ENCODE measurements around the gene SLC8A1.

The SLC8A1 gene

GRCh38 chr2:40244675-40245074 is 207.2 kb downstream of the SLC8A1 start:
- no peak for TF ChIP-seq GABPA (IDR thresholded peaks at IDR 0.05; ENCODE audit: low read depth)
- peak; percentile 32 for TF ChIP-seq CTCF (IDR thresholded peaks at IDR 0.05; ENCODE audit: insufficient read depth, low read length)
- Histone ChIP-seq H3K27me3 (ENCODE audit: insufficient read depth, poor library complexity, severe bottlenecking) (no peaks in the 10 kb centered on the region), H3K27ac (replicated peaks) (no peak overlapping the region), H3K4me3 (replicated peaks; ENCODE audit: insufficient read depth, low read length) (no peak overlapping the region)
- peak; percentile 8 to 59 for DNase-seq (ENCODE audit: low read depth in 1 of 2, low spot score in 1 of 2)

- DNase-seq (ENCODE audit: low read depth in 1 of 2, low spot score in 1 of 2) = no peak
- H3K27ac ChIP-seq (replicated peaks) = no peak overlapping the region
- no peaks in the 10 kb centered on the region for H3K27me3 ChIP-seq (ENCODE audit: insufficient read depth, poor library complexity, severe bottlenecking)
- H3K4me3 ChIP-seq (replicated peaks; ENCODE audit: insufficient read depth, low read length) = no peak overlapping the region
- TF ChIP-seq POLR2AphosphoS5 (IDR thresholded peaks at IDR 0.05; ENCODE audit: low read depth) = no peak
- TF ChIP-seq SPI1 (IDR thresholded peaks at IDR 0.05; ENCODE audit: borderline replicate concordance, low read depth) = no peak
- TF ChIP-seq CTCF (IDR thresholded peaks at IDR 0.05; ENCODE audit: insufficient read depth, low read length) = no peak
- no peak for TF ChIP-seq REST (IDR thresholded peaks at IDR 0.05; ENCODE audit: insufficient replicate concordance, low read depth)
- no peak for TF ChIP-seq GABPA (IDR thresholded peaks at IDR 0.05; ENCODE audit: low read depth)
Measured at GRCh38 chr2:40244251-40244650, 207.6 kb downstream of the SLC8A1 start.

GRCh38 chr2:40243581-40244187 is 208.2 kb downstream of the SLC8A1 start:
- H3K27me3 ChIP-seq (ENCODE audit: insufficient read depth, poor library complexity, severe bottlenecking) = no peaks in the 10 kb centered on the region
- no peak for DNase-seq (ENCODE audit: low read depth in 1 of 2, low spot score in 1 of 2)
- no peak overlapping the region for H3K27ac ChIP-seq (replicated peaks)
- no peak for TF ChIP-seq REST (IDR thresholded peaks at IDR 0.05; ENCODE audit: insufficient replicate concordance, low read depth)
- no peak for TF ChIP-seq GABPA (IDR thresholded peaks at IDR 0.05; ENCODE audit: low read depth)
- no peak for TF ChIP-seq SPI1 (IDR thresholded peaks at IDR 0.05; ENCODE audit: borderline replicate concordance, low read depth)
- TF ChIP-seq CTCF (IDR thresholded peaks at IDR 0.05; ENCODE audit: insufficient read depth, low read length) = no peak
- TF ChIP-seq POLR2AphosphoS5 (IDR thresholded peaks at IDR 0.05; ENCODE audit: low read depth) = no peak
- H3K4me3 ChIP-seq (replicated peaks; ENCODE audit: insufficient read depth, low read length) = no peak overlapping the region

DNA sequence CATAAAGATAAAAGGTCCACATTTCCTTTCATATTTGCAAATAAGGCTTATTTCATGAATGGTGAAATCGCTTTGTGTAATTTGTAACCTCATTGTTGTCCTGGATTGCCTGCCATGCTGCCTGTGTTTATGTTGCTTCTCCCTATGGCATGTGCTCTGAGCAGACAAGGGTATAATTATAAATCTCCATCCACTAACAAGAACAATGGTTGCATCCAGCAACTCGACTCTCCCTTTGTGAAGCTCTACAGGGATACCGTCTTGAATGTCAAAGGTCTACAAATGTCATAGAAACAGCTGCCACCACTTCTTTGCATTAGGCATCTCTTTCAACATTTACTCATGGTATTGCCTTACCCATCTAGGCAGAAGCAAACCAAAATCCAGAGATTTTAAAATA is 209.6 kb downstream of the SLC8A1 start:
- DNase-seq (ENCODE audit: low read depth in 1 of 2, low spot score in 1 of 2) = no peak
- TF ChIP-seq SPI1 (IDR thresholded peaks at IDR 0.05; ENCODE audit: borderline replicate concordance, low read depth) (no peak), CTCF (IDR thresholded peaks at IDR 0.05; ENCODE audit: insufficient read depth, low read length) (no peak), POLR2AphosphoS5 (IDR thresholded peaks at IDR 0.05; ENCODE audit: low read depth) (no peak), GABPA (IDR thresholded peaks at IDR 0.05; ENCODE audit: low read depth) (no peak), REST (IDR thresholded peaks at IDR 0.05; ENCODE audit: insufficient replicate concordance, low read depth) (no peak)

More for the DNA sequence above, 209.6 kb downstream of the SLC8A1 start:
- Histone ChIP-seq H3K27me3 (ENCODE audit: insufficient read depth, poor library complexity, severe bottlenecking) (no peaks in the 10 kb centered on the region), H3K27ac (replicated peaks) (no peak overlapping the region), H3K4me3 (replicated peaks; ENCODE audit: insufficient read depth, low read length) (no peak overlapping the region)

Data from HL-60 (cell line).